GM21528 (cell line): Measurements from ENCODE around the gene RRP1B.
"Not testable (repeated sequence)": the region's sequence is repeated elsewhere in the genome, so short reads cannot be mapped to it uniquely, and the experiment has no call there.

Experiments used
- ATAC-seq: cut with Tn5 transposase; IDR thresholded peaks from one replicate; pipeline ENCODE4 v1.9.1; 2021; ENCODE audit warnings: mild to moderate bottlenecking, moderate library complexity; ENCODE audit not compliant: unreplicated experiment, low FRiP score

Gene RRP1B

GRCh38 chr21:43665879-43666278 is 6.5 kb downstream of the RRP1B start:
- no peak for ATAC-seq

- ATAC-seq = no peak
These were observed 8.0 kb downstream of the RRP1B start for GRCh38 chr21:43667191-43667904.

GRCh38 chr21:43669828-43670605 is 10.7 kb downstream of the RRP1B start:
- no peak for ATAC-seq

GRCh38 chr21:43675871-43676270 is 16.5 kb downstream of the RRP1B start:
- ATAC-seq = no peak

- ATAC-seq = no peak
These were observed 17.0 kb downstream of the RRP1B start for GRCh38 chr21:43676391-43676790.

DNA sequence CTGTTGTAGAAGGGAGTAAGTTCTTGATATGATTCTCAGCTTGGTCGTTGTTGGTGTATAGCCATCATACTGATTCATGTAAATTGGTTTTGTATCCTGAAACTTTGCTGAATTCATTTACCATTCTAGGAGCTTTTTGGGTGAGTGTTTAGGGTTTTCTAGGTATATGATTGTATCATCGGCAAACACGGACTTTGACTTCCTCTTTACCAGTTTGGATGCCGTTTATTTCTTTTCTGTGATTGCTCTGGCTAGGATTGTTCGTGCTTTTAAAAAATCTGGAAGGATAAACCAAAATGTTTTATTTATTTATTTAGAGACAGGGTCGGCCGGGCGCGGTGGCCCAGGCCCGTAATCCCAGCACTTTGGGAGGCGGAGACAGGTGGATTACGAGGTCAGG is 20.6 kb downstream of the RRP1B start:
- no peak for ATAC-seq

- not testable (repeated sequence) for ATAC-seq
These were observed 21.1 kb downstream of the RRP1B start for GRCh38 chr21:43680421-43680820.

GRCh38 chr21:43681650-43682049 is 22.3 kb downstream of the RRP1B start:
- no peak for ATAC-seq

GRCh38 chr21:43684424-43684823 is 25.1 kb downstream of the RRP1B start:
- no peak for ATAC-seq

DNA sequence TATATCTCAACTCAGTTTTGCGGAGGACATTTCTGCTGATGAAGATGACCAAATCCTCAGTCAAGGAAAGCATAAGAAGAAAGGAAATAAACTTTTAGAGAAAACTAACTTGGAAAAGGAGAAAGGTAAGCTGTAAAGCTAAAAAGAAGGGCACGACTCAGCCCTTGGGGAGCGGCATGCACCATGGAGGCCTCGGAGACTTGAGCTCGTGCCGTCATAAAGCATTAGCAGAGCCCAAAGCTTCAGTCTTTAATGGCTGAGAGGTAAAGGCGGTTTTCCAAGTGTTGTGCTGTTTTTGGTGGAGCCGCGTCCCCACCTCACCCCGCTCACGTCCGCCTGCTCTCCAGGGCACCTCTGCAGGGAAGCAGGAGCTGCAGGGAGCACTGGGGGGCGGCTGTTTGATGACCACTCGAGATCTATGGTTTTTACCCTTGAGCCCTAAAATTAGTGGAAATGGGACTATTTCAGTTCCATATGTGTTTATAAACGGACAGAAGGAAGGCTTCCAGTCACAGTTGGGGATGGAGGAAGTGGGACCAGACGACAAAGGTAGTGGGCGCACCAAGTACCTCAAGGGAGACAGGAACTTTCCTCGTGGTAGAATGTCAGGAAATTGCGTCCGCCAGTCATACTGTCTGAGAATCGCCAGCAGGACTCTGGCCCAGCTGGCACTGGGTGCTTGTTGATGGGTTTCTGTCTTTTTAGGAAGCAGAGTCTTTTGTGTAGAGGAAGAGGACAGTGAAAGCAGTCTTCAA is 27.6 kb downstream of the RRP1B start:
- ATAC-seq = no peak

DNA sequence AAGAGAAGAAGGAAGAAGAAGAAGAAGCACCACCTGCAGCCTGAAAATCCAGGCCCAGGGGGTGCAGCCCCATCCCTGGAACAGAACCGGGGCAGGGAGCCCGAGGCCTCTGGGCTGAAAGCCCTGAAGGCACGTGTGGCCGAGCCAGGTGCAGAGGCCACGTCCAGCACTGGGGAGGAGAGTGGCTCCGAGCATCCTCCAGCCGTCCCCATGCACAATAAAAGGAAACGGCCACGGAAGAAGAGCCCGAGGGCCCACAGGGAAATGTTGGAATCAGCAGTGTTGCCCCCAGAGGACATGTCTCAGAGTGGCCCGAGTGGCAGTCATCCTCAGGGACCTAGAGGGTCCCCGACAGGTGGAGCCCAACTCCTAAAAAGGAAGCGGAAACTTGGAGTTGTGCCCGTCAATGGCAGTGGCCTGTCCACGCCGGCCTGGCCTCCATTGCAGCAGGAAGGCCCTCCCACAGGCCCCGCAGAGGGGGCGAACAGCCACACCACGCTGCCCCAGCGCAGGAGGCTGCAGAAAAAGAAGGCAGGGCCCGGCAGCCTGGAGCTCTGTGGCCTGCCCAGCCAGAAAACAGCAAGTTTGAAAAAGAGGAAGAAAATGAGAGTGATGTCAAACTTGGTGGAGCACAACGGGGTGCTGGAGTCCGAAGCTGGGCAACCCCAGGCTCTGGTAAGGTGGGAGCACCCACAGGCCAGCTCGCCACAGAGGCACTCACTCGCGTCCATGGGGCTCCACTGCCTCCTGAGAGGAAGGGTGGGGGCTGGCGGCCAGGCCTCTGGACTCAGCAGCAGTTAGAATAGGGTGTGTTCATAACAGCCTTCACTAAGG is 28.4 kb downstream of the RRP1B start:
- ATAC-seq = no peak

DNA sequence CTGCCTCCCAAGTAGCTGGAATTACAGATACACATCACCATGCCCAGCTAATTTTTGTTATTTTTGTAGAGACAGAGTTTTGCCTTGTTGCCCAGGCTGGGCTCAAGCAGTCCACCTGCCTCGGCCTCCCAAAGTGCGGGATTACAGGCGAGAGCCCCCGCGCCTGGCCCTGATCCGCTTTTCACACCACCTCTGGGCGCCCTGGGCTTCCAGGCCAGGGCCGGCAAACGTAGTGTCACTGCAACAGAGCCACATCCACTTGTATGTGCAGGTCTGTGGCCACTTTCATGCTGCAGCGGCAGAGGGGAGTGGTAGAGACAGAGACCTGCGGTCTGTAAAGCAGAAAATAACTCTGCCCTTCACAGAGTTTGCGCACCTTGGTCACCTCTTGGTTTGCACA is 29.5 kb downstream of the RRP1B start:
- no peak for ATAC-seq

DNA sequence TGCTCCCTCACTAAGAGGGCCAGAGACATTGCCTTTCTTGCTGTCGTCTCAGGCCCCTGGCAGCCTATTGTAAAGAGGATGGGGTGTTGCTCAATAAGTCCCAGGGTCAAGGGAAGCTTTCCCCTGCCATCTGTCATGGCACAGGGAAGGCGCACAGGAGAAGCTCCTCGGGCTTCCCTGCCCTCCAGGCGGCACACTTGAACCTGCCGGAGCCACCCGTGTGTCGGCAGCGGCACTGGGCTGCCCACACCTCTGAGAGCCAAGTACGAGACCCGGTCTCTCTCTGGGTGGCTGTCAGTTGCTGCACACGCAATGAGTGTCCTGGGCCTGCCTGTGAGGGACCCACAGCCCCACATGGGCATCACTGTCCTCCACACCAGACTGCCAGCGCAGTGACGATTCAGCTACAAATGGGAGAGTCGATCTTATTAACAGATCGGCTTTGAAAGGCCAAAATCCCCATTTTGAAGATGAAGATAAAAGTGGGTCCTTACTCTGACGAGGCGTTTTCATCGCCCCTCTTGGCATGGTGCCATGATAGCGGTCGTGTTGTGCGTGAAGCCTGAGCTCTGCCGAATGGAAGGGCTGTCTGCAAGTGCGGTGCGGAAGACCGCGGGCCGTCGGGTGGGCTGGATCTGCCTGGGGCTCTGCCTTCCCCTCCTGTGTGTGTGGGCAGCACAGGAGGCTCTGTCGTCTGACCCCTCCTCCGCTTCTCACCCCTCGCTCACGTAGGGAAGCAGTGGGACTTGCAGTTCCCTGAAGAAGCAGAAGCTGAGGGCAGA is 30.4 kb downstream of the RRP1B start:
- ATAC-seq = no peak

GRCh38 chr21:43690346-43690745 is 31.0 kb downstream of the RRP1B start:
- ATAC-seq = no peak

GRCh38 chr21:43691086-43691795 is 31.9 kb downstream of the RRP1B start:
- no peak for ATAC-seq

- ATAC-seq = no peak
These were observed 32.4 kb downstream of the RRP1B start for GRCh38 chr21:43691801-43692200.

GRCh38 chr21:43692949-43693348 is 33.6 kb downstream of the RRP1B start:
- no peak for ATAC-seq

GRCh38 chr21:43693981-43694380 is 34.6 kb downstream of the RRP1B start:
- ATAC-seq = no peak

GRCh38 chr21:43694437-43695079 is 35.2 kb downstream of the RRP1B start:
- ATAC-seq = no peak
